SK-N-SH (cell line): ENCODE results near the gene SMC1A. TPM values are rescaled to one million over a fixed set of nuclear protein-coding genes. Genes with fewer than 3 reads are reported as not detected.

ENCODE experiments used
- CTCF ChIA-PET: fragments of 300-600, 350-600 bp; formaldehyde crosslinking; extraction: SDS; loops from one replicate; lab custom pipeline; 2021; lab: Yijun Ruan, JAX
- POLR2A ChIA-PET: fragments of 350-600 bp; sonication (Branson Sonifier 250); formaldehyde crosslinking; extraction: SDS; loops from one replicate; lab custom pipeline; 2020; ENCODE audit warnings: antibody characterized with exemption, inconsistent platforms; lab: Yijun Ruan, JAX
- DNase-seq: peaks from one replicate; pipeline ENCODE4 v3.0.0; 2012
- H2AFZ ChIP-seq: fragments of 200-600 bp; sonication (generic); 2 replicates; pipeline ENCODE4 v1.8.1; 2016; ENCODE audit warnings: antibody characterized with exemption, mild to moderate bottlenecking, low read depth
- H3F3A ChIP-seq: fragments of 200-600 bp; sonication (generic); replicated peaks from 2 replicates; pipeline ENCODE3; 2016; ENCODE audit warnings: antibody characterized with exemption, mild to moderate bottlenecking; ENCODE audit not compliant: insufficient read depth
- H3K27ac ChIP-seq, 2 experiments: fragments of 200-500 bp in 1 of 2; fragments of 200-600 bp in 1 of 2; sonication (Bioruptor generic) in 1 of 2; sonication (generic), shearing (Covaris generic) in 1 of 2; 2 replicates each; pipeline versions ENCODE4 v1.5.1 to v1.6.1; 2014 to 2016; ENCODE audit warnings: low read depth in 2 of 2, inconsistent platforms in 1 of 2, low read length in 1 of 2, mild to moderate bottlenecking in 1 of 2, mixed read lengths in 1 of 2
- H3K27me3 ChIP-seq: fragments of 200-600 bp; sonication (generic), shearing (Covaris generic); 2 replicates; pipeline ENCODE4 v1.6.1; 2016; ENCODE audit warnings: mixed run types; ENCODE audit not compliant: insufficient read depth
- H3K36me3 ChIP-seq, 2 experiments: fragments of 200-500 bp in 1 of 2; fragments of 200-600 bp in 1 of 2; sonication (Bioruptor generic) in 1 of 2; sonication (generic) in 1 of 2; replicated peaks in 1 of 2; 2 replicates each; pipeline versions ENCODE3 to v1.5.1; 2014 to 2016; ENCODE audit warnings: low read length in 1 of 2, mild to moderate bottlenecking in 1 of 2; ENCODE audit not compliant: insufficient read depth in 2 of 2, control insufficient read depth in 1 of 2
- H3K4me1 ChIP-seq, 2 experiments: fragments of 200-500 bp in 1 of 2; fragments of 200-600 bp in 1 of 2; sonication (Bioruptor generic) in 1 of 2; sonication (generic), shearing (Covaris generic) in 1 of 2; 2 replicates each; pipeline versions ENCODE4 v1.5.1 to v1.6.1; 2014 to 2016; ENCODE audit warnings: low read depth in 1 of 2, low read length in 1 of 2, mixed run types in 1 of 2; ENCODE audit not compliant: insufficient read depth in 2 of 2, control insufficient read depth in 1 of 2
- H3K4me2 ChIP-seq: fragments of 200-600 bp; sonication (generic), shearing (Covaris generic); 2 replicates; pipeline ENCODE4 v1.6.1; 2017; ENCODE audit warnings: mixed run types
- H3K4me3 ChIP-seq, 2 experiments: fragments of 200-500 bp in 1 of 2; fragments of 200-600 bp in 1 of 2; sonication (Bioruptor generic) in 1 of 2; sonication (generic), shearing (Covaris generic) in 1 of 2; 2 replicates each; pipeline versions ENCODE4 v1.5.1 to v1.8.1; 2014 to 2016; ENCODE audit warnings: low read depth in 2 of 2, inconsistent platforms in 1 of 2, low read length in 1 of 2, mild to moderate bottlenecking in 1 of 2, mixed read lengths in 1 of 2, moderate library complexity in 1 of 2
- H3K79me2 ChIP-seq: fragments of 200-600 bp; sonication (generic); 2 replicates; pipeline ENCODE4 v1.8.1; 2017; ENCODE audit warnings: mild to moderate bottlenecking; ENCODE audit not compliant: insufficient read depth
- H3K9ac ChIP-seq: fragments of 200-600 bp; sonication (generic); 2 replicates; pipeline ENCODE4 v1.6.1; 2017; ENCODE audit warnings: mixed run types
- H3K9me2 ChIP-seq: fragments of 200-600 bp; sonication (generic); 2 replicates; pipeline ENCODE4 v1.6.1; 2017; ENCODE audit warnings: mixed run types
- H3K9me3 ChIP-seq: fragments of 200-600 bp; sonication (generic); 2 replicates; pipeline ENCODE4 v1.6.1; 2017; ENCODE audit warnings: mixed run types, mild to moderate bottlenecking, moderate library complexity
- H4K20me1 ChIP-seq: fragments of 200-600 bp; sonication (generic); 2 replicates; pipeline ENCODE4 v1.6.1; 2017; ENCODE audit warnings: mild to moderate bottlenecking, mixed run types; ENCODE audit not compliant: insufficient read depth
- ELF1 ChIP-seq: IDR thresholded peaks from 2 replicates; pipeline ENCODE4 v1.4.0; 2012
- EP300 ChIP-seq, 2 experiments: IDR thresholded peaks; 2 replicates each; pipeline versions ENCODE4 v1.4.0 to v1.6.1; 2012; ENCODE audit warnings: borderline replicate concordance in 1 of 2, low read depth in 1 of 2, low read length in 1 of 2
- FOSL2 ChIP-seq: IDR thresholded peaks from 2 replicates; pipeline ENCODE4 v1.4.0; 2012; ENCODE audit warnings: low read depth, mild to moderate bottlenecking, moderate library complexity, borderline replicate concordance
- FOXJ3 ChIP-seq: sonication (generic); formaldehyde crosslinking; IDR thresholded peaks from 2 replicates; pipeline ENCODE4 v1.5.1; 2020; ENCODE audit warnings: mild to moderate bottlenecking, missing genetic modification reagents
- FOXM1 ChIP-seq: IDR thresholded peaks from 2 replicates; pipeline ENCODE4 v1.4.0; 2012; ENCODE audit warnings: low read depth, mild to moderate bottlenecking
- GABPA ChIP-seq: IDR thresholded peaks from 2 replicates; pipeline ENCODE4 v1.4.0; 2012; ENCODE audit warnings: low read depth, mild to moderate bottlenecking
- GATA2 ChIP-seq: sonication (generic); formaldehyde crosslinking; IDR thresholded peaks from 2 replicates; pipeline ENCODE4 v1.5.0; 2020; ENCODE audit warnings: mild to moderate bottlenecking, missing genetic modification reagents
- NFIC ChIP-seq: IDR thresholded peaks from 2 replicates; pipeline ENCODE4 v1.4.0; 2012; ENCODE audit warnings: borderline replicate concordance
- NRF1 ChIP-seq: IDR thresholded peaks from 2 replicates; pipeline ENCODE4 v1.6.1; 2012; ENCODE audit warnings: low read depth, mild to moderate bottlenecking, low read length
- POLR2AphosphoS5 ChIP-seq: IDR thresholded peaks from 2 replicates; pipeline ENCODE4 v1.6.1; 2012; ENCODE audit warnings: low read depth, low read length
- RFX5 ChIP-seq: IDR thresholded peaks from 2 replicates; pipeline ENCODE4 v1.6.1; 2012; ENCODE audit warnings: mild to moderate bottlenecking, improper control_type of control experiment, low read length
- RXRA ChIP-seq: IDR thresholded peaks from 2 replicates; pipeline ENCODE4 v1.4.0; 2012; ENCODE audit warnings: low read depth, mild to moderate bottlenecking, borderline replicate concordance
- SIN3A ChIP-seq: IDR thresholded peaks from 2 replicates; pipeline ENCODE4 v1.6.1; 2012; ENCODE audit warnings: low read depth, mild to moderate bottlenecking, low read length, moderate library complexity, borderline replicate concordance
- SMC3 ChIP-seq: IDR thresholded peaks from 2 replicates; pipeline ENCODE4 v1.6.1; 2012; ENCODE audit warnings: low read depth, low read length, improper control_type of control experiment
- TAF1 ChIP-seq: IDR thresholded peaks from 2 replicates; pipeline ENCODE4 v1.6.1; 2012; ENCODE audit warnings: low read depth, mild to moderate bottlenecking, low read length, moderate library complexity, borderline replicate concordance
- TCF12 ChIP-seq: IDR thresholded peaks from 2 replicates; pipeline ENCODE4 v1.4.0; 2012
- YY1 ChIP-seq: IDR thresholded peaks from 2 replicates; pipeline ENCODE4 v1.4.0; 2012; ENCODE audit warnings: low read depth, mild to moderate bottlenecking
- WGBS: methylation state at CpG from one replicate; pipeline ENCODE4 v1.1.6; 2017; ENCODE audit warnings: low lambda C conversion rate; 5-methylcytosine and 5-hydroxymethylcytosine counted together
- polyA plus RNA-seq, 3 experiments: library from polyadenylated mRNA; depleted of rRNA; stranded (reverse); fragments of >200 nt; gene quantifications; 2 replicates each; pipeline ENCODE4 v1.2.3, GENCODE V29; 2012
- TF ChIP-seq, protein P1 (sequence below): IDR thresholded peaks from 2 replicates; pipeline ENCODE4 v1.6.1; 2012; ENCODE audit warnings: mild to moderate bottlenecking, low read depth, low read length, moderate library complexity
- TF ChIP-seq, protein P2 (sequence below): IDR thresholded peaks from 2 replicates; pipeline ENCODE4 v1.4.0; 2012; ENCODE audit warnings: low read depth
- TF ChIP-seq, protein P3 (sequence below): fragments of 150-350 bp; IDR thresholded peaks from 2 replicates; pipeline ENCODE4 v1.6.1; 2017; ENCODE audit warnings: antibody characterized with exemption, low read length, low read depth, borderline replicate concordance

Gene SMC1A
- polyA plus RNA-seq, 1 of the 3 experiments (the other 2 are of a cell fraction) = 34.6 TPM

DNA sequence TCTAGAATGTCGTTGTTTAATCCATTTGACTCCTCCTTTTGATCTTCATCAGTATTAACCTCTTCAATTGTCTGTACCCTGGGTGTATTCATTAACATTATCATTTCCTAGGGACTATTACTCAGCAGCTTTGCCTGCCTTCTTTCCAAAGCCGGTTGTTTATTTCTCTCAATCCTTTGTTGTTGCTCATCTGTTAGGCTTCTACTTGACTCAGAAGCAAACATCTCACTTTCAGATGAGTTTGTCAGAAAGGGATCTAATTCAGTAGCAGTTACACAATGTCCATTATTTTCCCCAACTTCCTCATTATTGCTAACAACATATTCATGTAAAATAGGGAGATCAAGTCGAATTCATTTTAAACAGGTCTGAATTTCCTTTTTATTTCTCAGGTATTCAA, 33.8 kb upstream of the SMC1A start:
- Histone ChIP-seq H3K4me2 (no peak overlapping the region), H3K27ac (no peak overlapping the region), H3K4me1 (no peaks in the 10 kb centered on the region), H3K36me3 (no peaks in the 10 kb centered on the region), H2AFZ (no peak overlapping the region), H3K79me2 (no peaks in the 10 kb centered on the region), H3K9me3 (no peaks in the 10 kb centered on the region), H3K4me3 (no peak overlapping the region), H4K20me1 (no peaks in the 10 kb centered on the region), H3K9ac (no peak overlapping the region), H3K27me3 (no peaks in the 10 kb centered on the region; the same call in 1 of the 2 replicates), H3F3A (no peaks in the 10 kb centered on the region), H3K9me2 (no peaks in the 10 kb centered on the region)
- WGBS = 20% methylated on average over 3 of the region's 3 CpGs
- TF ChIP-seq RFX5 = no peak
- TF ChIP-seq SMC3 = no peak
- TF ChIP-seq, protein P1, sequence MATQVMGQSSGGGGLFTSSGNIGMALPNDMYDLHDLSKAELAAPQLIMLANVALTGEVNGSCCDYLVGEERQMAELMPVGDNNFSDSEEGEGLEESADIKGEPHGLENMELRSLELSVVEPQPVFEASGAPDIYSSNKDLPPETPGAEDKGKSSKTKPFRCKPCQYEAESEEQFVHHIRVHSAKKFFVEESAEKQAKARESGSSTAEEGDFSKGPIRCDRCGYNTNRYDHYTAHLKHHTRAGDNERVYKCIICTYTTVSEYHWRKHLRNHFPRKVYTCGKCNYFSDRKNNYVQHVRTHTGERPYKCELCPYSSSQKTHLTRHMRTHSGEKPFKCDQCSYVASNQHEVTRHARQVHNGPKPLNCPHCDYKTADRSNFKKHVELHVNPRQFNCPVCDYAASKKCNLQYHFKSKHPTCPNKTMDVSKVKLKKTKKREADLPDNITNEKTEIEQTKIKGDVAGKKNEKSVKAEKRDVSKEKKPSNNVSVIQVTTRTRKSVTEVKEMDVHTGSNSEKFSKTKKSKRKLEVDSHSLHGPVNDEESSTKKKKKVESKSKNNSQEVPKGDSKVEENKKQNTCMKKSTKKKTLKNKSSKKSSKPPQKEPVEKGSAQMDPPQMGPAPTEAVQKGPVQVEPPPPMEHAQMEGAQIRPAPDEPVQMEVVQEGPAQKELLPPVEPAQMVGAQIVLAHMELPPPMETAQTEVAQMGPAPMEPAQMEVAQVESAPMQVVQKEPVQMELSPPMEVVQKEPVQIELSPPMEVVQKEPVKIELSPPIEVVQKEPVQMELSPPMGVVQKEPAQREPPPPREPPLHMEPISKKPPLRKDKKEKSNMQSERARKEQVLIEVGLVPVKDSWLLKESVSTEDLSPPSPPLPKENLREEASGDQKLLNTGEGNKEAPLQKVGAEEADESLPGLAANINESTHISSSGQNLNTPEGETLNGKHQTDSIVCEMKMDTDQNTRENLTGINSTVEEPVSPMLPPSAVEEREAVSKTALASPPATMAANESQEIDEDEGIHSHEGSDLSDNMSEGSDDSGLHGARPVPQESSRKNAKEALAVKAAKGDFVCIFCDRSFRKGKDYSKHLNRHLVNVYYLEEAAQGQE = no peak
- TF ChIP-seq SIN3A = no peak
- no peak for TF ChIP-seq EP300 (IDR thresholded peaks at IDR 0.05; ENCODE audit: borderline replicate concordance in 1 of 2, low read depth in 1 of 2, low read length in 1 of 2)
- TF ChIP-seq GATA2 (CRISPR knock-in tag) = no peak
- no peak for TF ChIP-seq TAF1
- no peak for TF ChIP-seq FOSL2
- TF ChIP-seq ELF1 = no peak
- TF ChIP-seq NFIC = no peak
- no peak for TF ChIP-seq FOXM1
- TF ChIP-seq GABPA = no peak
- TF ChIP-seq, protein P2, sequence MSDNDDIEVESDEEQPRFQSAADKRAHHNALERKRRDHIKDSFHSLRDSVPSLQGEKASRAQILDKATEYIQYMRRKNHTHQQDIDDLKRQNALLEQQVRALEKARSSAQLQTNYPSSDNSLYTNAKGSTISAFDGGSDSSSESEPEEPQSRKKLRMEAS = no peak
- TF ChIP-seq, protein P3, sequence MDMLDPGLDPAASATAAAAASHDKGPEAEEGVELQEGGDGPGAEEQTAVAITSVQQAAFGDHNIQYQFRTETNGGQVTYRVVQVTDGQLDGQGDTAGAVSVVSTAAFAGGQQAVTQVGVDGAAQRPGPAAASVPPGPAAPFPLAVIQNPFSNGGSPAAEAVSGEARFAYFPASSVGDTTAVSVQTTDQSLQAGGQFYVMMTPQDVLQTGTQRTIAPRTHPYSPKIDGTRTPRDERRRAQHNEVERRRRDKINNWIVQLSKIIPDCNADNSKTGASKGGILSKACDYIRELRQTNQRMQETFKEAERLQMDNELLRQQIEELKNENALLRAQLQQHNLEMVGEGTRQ = no peak
- ChIA-PET POLR2A (no interaction called here), CTCF (interaction anchor here (0.8 to 4.9 kb wide), 2 partner anchors 20 to 26 kb away, joined by 3 to 28 read pairs; no protein-coding TSS in a partner anchor)
- DNase-seq = no peak

DNA sequence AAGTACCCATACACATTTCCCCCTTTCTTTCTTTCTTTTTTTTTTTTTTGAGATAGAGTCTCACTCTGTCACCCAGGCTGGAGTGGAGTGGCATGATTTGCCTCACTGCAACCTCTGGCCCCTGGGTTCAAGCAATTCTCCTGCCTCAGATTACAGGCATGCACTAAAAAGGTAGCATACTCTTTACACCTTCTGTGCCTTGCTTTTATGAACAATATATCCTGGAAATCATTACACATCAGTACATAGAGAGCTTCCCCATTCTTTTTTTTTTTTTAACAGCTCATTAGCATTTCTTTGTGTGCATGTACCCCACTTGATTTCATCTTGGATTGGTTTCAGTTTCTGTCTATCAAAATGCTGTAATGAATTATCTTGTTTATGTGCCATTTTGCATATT, 30.4 kb upstream of the SMC1A start:
- Histone ChIP-seq H3K9me2 (no peaks in the 10 kb centered on the region), H3K79me2 (no peaks in the 10 kb centered on the region), H3K9me3 (no peaks in the 10 kb centered on the region), H3K9ac (no peak overlapping the region), H3F3A (no peaks in the 10 kb centered on the region), H2AFZ (no peak overlapping the region), H4K20me1 (no peaks in the 10 kb centered on the region), H3K27me3 (no peaks in the 10 kb centered on the region; the same call in 1 of the 2 replicates), H3K4me1 (no peaks in the 10 kb centered on the region), H3K4me3 (no peak overlapping the region), H3K27ac (no peak overlapping the region), H3K36me3 (no peaks in the 10 kb centered on the region), H3K4me2 (no peak overlapping the region)
- POLR2A ChIA-PET = no interaction called here
- TF ChIP-seq NRF1 = no peak
- no peak for TF ChIP-seq FOXM1
- no peak for TF ChIP-seq FOXJ3 (CRISPR knock-in tag)
- no peak for TF ChIP-seq RFX5
- TF ChIP-seq NFIC = no peak
- no peak for TF ChIP-seq TCF12
- TF ChIP-seq POLR2AphosphoS5 = no peak
- TF ChIP-seq SIN3A = no peak
- TF ChIP-seq TAF1 = no peak
- no peak for TF ChIP-seq YY1
- TF ChIP-seq RXRA = no peak
- CTCF ChIA-PET = interaction anchor here (0.7 to 1.9 kb wide), 6 partner anchors 12 to 204 kb away, joined by 3 to 8 read pairs (median 3); no protein-coding TSS in a partner anchor
- no peak for DNase-seq
